Right renal pelvis (tissue), 4 donors: ENCODE measurements around the gene DRAM1. TPM values are rescaled to one million over a fixed set of nuclear protein-coding genes. Genes with fewer than 3 reads are reported as not detected.
"Not testable (repeated sequence)": the region's sequence is repeated elsewhere in the genome, so short reads cannot be mapped to it uniquely, and the experiment has no call there.

ENCODE experiments used
- DNase-seq, 4 donors: peaks; one replicate each; pipeline ENCODE4 v3.0.0-alpha.2; 2013; ENCODE audit warnings: low read depth in 4 of 4, low spot score in 3 of 4, missing footprints in 1 of 4
- polyA plus RNA-seq, 4 donors: library from polyadenylated mRNA; unstranded; fragments of 120-200 nt; gene quantifications; one replicate each; pipeline ENCODE4 v1.2.1, GENCODE V29; 2013; ENCODE audit not compliant: insufficient read length in 4 of 4

DRAM1 gene
- polyA plus RNA-seq, 4 donors, result 18.0 to 23.4 (median 23.0) TPM

DNA sequence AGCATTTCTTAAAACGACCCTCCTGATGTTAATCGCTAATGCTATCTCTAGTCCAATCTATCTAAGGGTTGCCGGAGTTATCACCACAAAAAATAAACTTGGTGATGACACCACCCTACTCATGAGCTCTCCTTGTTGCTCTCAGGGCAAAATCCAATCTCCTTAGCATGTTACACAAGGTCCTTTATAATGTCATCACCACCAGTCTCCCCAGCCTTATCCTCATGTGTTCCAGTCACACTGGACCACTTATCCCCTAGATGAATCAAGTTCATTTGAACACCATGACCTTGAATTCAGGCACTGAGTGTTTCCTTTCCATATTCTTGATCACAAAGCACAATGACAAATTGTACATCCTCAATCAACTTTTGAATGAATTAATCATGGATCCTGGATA is 19.0 kb upstream of the DRAM1 start:
- no peak for DNase-seq

DNA sequence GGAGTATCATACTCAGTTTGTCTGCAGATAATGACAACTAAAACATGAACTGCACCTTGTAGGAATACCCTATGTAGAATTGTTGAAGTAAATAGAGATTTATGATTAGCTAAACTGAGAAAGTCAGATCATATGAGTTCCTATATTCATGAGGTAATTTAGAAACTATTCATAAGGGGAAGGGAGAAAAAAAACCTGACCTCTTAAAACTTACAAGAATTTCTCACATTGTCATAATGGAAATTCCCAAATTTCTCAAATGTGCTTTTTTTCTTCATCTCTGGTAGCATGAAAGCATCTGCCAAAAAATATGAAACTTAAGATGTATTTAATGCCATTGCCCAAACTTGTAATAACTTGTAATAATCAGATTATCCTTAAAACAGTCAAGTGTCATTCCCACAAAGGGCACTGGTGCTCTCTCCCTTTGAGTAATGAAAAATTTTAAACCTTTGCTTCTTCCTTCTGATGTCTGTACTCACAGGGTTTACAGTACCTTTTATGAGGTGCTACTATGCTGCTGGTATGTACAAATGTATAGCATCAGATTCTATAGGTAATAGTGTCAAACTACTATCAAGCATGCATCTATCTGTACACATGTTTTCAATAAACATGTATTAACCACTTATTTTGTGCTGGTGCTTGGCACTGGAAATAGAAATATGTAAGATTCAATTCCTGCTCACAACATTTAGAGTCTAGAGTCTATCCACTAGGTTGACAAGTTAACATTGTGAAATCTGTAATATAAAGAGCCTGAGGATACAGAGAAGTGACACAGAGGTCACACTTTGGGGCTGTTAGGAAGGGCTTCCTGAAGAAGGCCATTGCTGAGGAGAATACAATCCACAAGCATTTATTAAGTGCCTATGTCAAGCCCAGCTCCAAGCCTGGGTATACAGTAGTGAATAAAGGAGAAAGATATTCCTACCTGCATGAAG is 17.4 kb upstream of the DRAM1 start:
- DNase-seq, result no peak

DNA sequence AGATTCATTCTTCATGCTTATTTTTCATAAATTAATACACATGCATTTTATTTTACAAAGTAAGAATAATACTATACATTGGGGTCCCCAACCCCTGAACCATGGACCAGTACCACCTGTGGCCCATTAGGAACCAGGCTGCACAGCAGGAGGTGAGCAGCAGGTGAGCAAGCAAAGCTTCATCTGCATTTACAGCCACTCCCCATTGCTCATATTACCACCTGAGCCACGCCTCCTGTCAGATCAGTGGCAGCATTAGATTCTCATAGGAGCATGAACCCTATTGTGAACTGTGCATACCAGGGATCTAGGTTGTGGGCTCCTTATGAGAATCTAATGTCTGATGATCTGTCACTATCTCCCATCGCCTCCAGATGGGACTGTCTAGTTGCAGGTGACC is 15.7 kb upstream of the DRAM1 start:
- DNase-seq, result not testable (repeated sequence)

DNA sequence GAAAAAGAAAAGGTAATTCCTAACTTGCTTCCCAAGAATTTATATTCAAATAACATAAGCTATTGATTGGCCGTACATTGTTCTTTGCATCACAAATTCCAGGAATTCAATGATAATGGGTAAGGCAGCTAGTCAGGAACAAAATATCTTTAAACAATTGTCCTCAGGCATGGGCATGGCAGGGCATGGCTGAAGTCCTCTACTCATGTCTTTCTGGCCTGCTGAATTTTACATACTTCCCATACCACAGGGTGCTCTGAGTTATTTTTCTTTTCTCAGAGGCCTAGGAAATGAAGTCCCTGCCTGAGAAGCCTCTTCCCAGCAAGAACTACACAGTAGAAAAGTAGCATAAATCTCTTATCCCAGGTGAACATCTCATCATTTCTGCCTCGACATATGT is 15.1 kb upstream of the DRAM1 start:
- DNase-seq, result no peak

DNA sequence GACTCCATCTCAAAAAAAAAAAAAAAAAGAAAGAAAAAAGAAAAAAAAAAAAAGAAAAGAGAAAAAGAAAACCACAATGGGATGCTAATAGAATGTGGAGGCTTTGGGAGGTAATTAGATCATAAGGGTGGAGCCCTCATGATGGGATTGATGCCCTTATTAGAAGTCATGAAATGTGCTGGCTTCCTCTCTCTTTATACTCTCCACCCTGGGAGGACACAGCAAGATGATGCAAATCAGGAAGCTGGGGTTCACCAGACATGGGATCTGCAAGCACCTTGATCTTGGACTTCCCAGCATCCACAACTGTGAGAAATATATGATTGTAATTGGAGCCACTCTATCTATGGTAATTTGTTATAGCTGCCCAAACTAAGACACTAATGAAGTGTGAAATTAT is 13.4 kb upstream of the DRAM1 start:
- no peak for DNase-seq

DNA sequence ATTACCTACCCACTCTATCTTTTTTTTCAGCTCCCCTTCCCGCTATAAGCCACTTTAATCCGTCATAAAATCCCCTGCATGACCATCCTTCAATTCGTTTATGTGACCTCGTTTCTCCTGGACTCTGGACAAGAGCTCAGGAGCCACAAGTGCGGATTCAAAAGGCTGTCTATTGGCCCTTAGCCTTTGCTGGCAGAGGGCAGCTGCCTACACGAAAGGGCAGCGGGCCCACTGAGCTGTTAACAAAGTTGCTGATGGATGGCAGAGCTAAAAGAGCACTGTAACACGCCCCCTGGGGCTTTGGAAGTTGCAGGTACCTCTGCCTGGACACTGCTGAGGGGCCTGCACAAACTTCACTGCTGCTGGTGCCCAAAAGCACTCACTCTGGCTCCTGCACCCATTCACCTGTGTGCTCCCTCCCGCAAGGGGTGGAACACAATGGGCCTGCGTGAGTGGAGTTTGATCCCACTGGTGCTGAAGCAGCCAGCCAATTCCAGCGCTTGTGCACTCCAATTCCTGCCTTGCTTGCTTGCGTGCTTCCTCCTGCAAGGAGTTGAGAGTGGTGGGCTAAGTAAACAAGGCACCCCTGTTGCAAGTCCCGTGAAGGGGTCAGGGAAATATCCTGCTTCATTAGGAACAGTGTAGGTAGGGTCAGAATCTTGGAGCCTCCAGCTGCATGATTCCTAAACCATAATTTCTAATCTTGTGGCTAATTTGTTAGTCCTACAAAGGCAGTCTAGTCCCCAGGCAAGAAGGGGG is 10.6 kb upstream of the DRAM1 start:
- DNase-seq, result no peak

DNA sequence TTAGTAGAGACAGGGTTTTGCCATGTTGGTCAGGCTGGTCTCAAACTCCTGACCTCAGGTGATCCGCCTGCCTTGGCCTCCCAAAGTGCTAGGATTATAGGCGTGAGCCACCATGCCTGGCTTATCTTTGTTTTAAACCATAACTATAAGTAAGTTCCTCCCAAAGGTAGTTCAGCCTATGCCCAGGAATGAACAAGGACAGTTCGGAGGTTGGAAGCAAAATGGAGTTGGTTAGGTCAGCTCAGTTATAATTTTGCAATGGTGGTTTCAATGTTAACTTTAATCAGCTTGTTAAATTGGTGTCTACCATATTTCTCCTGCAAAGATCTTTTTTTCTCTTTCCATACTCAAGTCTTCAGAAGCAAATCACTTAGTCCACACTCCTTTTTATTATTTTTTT is 9.8 kb upstream of the DRAM1 start:
- DNase-seq, result not testable (repeated sequence)

DNA sequence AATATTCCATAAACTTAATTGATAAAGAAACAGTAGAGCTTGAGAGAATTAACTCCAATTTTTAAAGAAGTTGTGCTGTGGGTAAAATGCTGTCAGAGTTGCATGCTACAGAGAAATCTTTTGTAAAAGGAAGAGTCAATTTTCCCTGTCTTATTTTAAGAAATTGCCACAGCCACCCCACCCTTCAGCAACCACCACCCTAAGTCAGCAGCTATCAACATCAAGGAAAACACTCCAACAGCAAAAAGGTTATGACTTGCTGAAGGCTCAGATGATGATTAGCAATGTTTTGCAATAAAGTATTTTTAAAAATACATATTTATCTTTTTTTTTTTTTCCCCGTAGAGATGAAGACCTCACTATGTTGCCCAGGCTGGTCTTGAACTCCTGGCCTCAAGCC is 6.5 kb upstream of the DRAM1 start:
- no peak for DNase-seq

DNA sequence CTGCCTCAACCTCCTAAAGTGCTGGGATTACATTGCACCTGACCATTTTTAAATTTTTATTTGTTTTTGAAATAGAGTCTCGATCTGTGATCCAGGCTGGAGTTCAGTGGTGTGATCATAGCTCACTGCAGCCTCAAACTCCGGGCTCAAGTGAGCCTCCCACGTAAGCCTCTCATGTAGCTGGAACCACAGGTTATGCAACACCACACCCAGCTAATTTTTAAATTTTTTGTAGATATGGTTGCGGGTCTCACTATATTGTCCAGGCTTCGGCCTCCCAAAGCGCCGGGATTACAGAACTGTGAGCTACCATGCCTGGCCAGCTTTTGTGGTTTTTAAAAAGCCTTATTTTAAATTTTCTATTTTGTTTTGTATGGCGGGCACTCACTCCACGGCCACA is 2.2 kb upstream of the DRAM1 start:
- no peak for DNase-seq

DNA sequence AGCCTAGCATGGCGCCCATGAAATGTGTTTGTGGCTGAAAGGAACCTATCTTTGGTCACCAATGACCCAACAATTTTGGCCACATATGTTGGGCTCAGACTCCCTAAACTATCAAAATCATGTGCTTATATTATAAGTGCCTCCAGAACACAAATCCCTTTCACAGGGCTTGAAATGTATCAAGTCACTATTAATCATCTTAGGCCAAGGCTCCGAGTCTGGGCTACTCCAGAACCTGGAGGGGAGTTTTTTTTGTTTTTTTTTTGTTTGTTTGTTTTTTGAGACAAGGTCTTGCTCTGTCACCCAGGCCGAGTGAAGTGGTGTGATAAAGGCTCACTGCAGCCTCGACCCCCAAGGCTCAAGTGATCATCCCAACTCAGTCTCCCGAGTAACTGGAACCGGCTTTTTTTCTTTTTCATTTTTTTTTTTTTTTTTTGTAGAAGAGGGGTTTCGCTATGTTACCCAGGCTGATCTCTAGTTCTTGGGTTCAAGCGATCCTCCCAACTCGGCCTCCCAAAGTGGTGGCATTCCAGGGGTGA is 989 bp upstream of the DRAM1 start:
- no peak for DNase-seq

DNA sequence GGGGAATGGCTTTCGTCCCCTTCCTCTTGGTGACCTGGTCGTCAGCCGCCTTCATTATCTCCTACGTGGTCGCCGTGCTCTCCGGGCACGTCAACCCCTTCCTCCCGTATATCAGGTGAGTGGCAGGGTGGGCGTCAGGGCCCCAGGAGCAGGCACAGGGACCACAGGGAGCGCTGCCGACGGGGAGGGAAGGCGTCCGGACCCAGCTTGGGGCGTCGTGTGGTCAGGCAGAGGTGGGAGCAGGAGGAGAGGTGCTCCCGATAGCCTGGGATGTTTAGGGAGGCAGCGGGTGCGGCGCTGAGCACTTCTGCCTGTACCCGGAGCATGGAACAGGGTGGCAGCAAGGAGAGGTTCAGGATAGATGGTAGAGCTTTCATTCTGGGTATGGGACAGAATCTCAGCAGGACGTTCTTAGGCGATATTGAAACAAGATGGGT is 444 bp downstream of the DRAM1 start:
- DNase-seq, result no peak

DNA sequence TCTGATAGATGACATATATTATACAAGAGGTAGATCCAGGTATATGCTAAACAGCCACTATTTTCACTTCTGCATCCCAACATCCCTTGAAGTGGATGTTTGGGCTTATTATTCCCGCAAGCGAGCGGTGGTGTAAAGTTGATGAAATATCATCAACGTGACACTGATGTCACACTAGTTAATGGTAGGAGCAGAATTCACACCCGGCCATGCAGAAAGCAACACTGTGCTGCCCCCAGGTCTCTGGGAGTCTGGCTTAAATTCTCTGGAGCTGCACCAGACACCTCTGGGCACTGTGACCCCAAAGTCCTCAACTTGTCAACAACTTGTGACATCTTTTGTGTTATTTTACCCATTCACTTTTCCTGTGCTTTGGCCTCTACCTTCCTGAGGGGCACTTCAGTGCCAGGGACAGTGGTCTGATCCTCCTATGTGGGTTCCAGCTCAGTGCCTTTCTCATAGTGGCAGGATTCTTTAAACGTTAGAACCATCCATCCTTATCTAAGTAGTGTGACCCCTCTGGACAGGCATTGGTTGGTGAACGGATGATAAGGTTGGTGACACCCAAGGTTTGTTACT is 952 bp downstream of the DRAM1 start:
- DNase-seq, result no peak

DNA sequence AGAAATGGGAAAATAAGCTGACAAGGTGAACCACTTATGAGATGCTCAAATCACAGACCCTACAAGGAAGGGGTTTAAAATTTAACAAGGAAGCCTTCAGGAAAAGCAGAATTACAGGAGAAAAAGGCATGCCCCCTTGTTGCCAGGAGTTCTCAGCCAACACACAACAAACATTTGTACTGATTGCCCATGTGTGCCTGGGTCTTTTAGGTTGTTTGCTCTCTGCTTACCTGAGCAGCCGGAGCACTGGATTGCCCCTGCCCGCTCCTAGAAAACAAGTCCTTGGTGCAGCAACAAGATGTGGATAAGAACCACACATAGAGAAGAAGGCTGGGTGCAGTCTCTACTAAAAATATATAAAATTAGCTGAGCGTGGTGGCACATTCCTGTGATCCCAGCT is 3.4 kb downstream of the DRAM1 start:
- no peak for DNase-seq

DNA sequence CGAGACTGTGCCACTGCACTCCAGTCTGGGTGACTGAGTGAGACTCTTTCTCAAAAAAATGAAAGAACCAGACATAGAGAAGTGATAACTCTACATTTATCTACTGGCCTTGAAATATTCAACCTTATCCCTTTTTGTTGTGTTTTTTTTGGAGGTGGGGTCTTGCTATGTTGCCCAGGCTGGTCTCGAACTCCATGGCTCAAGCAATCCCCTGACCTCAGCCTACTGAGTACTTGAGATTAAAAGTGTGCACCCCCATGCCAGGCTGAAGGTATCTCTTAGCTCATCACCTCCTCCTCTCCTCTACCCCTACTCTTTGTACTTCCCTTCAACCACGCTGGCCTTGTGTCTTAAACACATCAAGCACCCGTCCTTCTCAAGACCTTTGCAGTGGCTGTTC is 3.8 kb downstream of the DRAM1 start:
- no peak for DNase-seq

DNA sequence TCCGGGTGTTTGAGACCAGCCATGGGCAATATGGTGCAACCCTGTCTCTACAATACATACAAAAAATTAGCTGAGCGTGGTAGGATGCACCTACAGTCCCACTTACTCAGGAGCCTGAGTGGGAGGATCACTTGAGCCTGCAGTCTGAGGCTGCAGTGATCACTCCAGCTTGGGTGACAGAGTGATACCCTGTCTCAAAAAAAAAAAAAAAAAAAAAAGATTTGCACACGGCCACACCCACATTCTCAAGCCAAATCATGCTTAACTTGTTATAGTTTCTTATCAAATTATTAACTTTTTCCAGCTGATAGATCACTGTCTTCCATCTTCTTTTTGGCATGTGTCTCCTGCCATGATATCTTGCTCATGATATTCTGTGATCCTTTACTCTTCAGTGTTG is 6.8 kb downstream of the DRAM1 start:
- no peak for DNase-seq

DNA sequence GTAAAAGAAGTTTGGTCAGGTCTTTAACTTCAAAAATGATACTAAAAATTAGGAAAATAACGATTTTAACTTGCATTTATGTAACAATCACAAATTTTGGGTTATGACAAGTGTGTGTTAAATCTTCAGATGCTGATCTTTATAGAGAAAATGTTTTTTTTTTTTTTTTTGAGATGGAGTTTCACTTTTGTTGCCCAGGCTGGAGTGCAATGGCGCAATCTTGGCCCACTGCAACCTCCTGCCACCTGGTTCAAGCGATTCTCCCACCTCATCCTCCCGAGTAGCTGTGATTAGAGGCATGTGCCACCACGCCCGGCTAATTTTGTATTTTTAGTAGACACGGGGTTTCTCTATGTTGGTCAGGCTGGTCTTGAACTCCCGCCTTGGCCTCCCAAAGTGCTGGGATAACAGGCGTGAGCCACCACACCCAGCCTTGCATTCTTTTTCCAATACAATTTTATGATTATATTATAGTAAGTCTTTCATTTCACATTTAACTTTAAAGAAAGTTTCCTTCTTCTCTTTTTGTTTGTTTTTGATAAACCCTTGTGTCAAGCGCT is 7.5 kb downstream of the DRAM1 start:
- not testable (repeated sequence) for DNase-seq

DNA sequence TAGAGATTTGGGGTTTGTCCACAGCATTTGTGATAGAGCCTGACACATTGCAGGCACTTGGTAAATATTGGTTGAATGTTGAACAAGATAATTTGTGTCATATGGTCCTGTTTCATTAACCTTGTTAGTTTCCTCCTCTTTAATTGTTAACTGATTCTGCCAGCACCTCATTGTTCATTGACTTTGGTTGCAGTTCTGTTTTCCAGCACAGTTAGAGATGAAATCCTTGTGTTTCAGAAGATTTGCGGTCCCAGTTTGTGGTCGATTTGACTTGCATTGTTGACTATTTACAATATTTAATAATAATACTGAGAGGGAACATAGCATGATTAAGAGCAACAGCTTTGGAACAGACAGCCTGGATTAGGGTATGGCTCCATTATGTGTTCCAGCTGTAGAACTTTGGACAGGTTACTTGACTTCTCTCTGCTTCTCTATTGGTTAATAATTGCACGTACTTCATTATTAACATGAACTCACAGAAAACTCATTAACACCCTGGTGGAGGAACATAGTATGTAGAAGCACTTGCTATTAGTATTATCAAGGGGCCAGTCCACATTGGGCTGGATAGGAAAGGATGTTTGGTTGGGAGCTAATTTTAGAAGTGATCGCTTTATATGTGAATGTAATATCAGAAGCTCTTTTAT is 8.7 kb downstream of the DRAM1 start:
- DNase-seq, result no peak

DNA sequence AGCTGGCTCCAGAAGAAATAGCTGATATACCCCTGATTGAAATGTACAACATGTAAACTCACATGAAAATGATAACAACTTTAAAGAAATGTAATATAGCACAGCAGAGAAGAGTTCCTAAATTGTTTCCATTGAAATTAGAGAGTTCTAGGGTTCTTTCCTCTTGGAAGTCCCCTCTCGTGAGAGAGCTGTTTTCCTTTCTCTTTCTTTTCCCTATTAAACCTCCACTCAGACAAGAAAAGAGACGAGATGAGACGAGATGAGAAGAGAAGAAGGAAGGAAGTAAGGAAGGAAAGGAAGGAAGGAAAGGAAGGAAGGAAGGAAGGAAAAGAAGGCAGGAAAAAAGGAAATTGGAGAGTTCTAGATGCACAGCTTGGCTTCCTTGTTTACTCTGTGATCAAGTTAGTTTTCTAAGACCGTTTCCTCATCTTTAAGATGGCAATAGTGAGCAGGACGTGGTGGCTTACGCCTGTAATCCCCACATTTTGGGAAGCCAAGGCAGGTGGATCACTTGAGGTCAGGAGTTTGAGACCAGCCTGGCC is 11.9 kb downstream of the DRAM1 start:
- DNase-seq, result no peak

DNA sequence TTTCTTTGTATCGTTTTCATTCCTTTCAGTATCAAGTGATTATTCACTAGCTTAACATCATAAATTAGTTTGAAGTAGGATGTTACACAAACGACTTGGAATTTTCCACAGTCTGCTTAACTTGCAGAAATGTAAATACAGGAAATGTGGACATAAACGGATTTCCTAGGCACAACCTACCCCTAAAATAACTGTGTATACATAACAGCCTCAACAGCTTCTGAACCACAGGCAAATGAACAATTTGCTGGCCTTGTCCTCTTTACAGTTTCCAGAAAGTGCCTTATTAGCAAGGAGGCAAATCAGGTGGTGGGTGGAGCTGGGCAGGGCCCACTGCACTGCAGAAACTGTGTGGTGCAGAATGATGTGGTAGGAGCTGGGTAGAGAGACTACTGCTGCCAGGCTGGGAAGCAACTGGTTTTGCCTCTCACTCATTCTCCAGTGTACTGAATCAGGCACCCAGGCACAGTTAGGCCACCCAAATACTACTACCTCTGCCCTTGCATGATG is 14.1 kb downstream of the DRAM1 start:
- no peak for DNase-seq

DNA sequence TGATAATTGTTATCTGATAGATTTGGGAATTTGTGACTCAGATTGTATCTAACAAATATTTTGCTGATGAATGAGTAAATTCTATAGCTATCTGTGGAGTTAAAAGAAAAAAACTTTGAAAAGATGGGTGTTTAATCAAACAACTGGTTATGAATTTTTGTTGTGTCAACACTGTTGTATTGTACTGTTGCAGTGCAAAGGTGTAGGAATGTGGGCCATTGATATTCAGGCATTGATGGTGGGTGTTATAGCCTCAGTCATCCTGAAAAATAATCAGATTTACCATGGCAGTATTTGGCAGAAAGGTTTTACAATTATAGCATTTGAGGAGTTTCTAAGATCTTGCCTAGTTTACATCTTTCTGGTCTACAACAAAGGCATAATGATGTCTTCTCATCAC is 15.4 kb downstream of the DRAM1 start:
- DNase-seq, result no peak
